Tibial artery (tissue), 4 donors: ENCODE measurements around the gene CISD1.

Source experiments
- DNase-seq, 2 donors: peaks; one replicate each; pipeline ENCODE4 v3.0.0-alpha.2; 2019
- H3K27ac ChIP-seq, 2 donors: fragments of 200-600 bp; sonication (generic) in 1 of 2; 1 replicate in 1 of 2; 2 replicates in 1 of 2; pipeline ENCODE4 v1.5.1; 2018 to 2019; ENCODE audit warnings: mild to moderate bottlenecking in 1 of 2
- H3K27me3 ChIP-seq, 2 donors: fragments of 200-600 bp; sonication (generic) in 1 of 2; one replicate each; pipeline versions ENCODE4 v1.5.1 to v1.6.0; 2016 to 2019
- H3K36me3 ChIP-seq, 3 donors: fragments of 200-600 bp; sonication (generic) in 2 of 3; one replicate each; pipeline ENCODE4 v1.5.1; 2016 to 2019; ENCODE audit warnings: mild to moderate bottlenecking in 2 of 3
- H3K4me1 ChIP-seq, 4 donors: fragments of 200-600 bp; sonication (generic) in 2 of 4; 1 replicate in 3 of 4; 2 replicates in 1 of 4; pipeline ENCODE4 v1.5.1; 2016 to 2019
- H3K4me3 ChIP-seq, 2 donors: fragments of 200-600 bp; sonication (generic) in 1 of 2; 1 replicate in 1 of 2; 2 replicates in 1 of 2; pipeline ENCODE4 v1.5.1; 2018 to 2019; ENCODE audit warnings: mild to moderate bottlenecking in 2 of 2
- H3K9me3 ChIP-seq, 3 donors: fragments of 200-600 bp; sonication (generic) in 1 of 3; one replicate each; pipeline ENCODE4 v1.5.1; 2016 to 2019
- CTCF ChIP-seq, 2 experiments: fragments of 200-600 bp in 1 of 2; fragments of 450-650 bp in 1 of 2; IDR thresholded peaks; one replicate each; pipeline ENCODE4 v1.5.1; 2017 to 2019; ENCODE audit warnings: antibody characterized with exemption in 2 of 2, mild to moderate bottlenecking in 1 of 2, moderate library complexity in 1 of 2
- intact Hi-C: fragments of 100-400 bp; cut with DNase I; formaldehyde crosslinking; loops from one replicate; pipeline ENCODE4 v1.15.0; 2023; ENCODE audit warnings: low total_unique reads

The CISD1 gene

GRCh38 chr10:58264780-58265179 lies 4.2 kb upstream of the CISD1 start:
- H3K4me3 ChIP-seq: no peak overlapping the region
- intact Hi-C loops: no loop called here

GRCh38 chr10:58265249-58265648 lies 3.7 kb upstream of the CISD1 start:
- Histone ChIP-seq H3K27ac (peak overlapping the region; percentile 93 to 98), H3K27me3 (no peaks in the 10 kb centered on the region), H3K4me1 (peaks cover 0 to 24% (median 9%) of the 10 kb centered on the region in 4 donors), H3K9me3 (no peaks in the 10 kb centered on the region), H3K36me3 (no peaks in the 10 kb centered on the region), H3K4me3 (no peak overlapping the region)
- intact Hi-C loops: no loop called here
- DNase-seq: no peak
- no peak for TF ChIP-seq CTCF (IDR thresholded peaks at IDR 0.05)

More at GRCh38 chr10:58264780-58265179, 4.2 kb upstream of the CISD1 start:
- Histone ChIP-seq H3K4me1 (peaks cover 0 to 20% (median 7%) of the 10 kb centered on the region in 4 donors), H3K36me3 (no peaks in the 10 kb centered on the region), H3K27ac (no peak overlapping the region), H3K27me3 (no peaks in the 10 kb centered on the region), H3K9me3 (no peaks in the 10 kb centered on the region)
- no peak for TF ChIP-seq CTCF (IDR thresholded peaks at IDR 0.05)
- DNase-seq: no peak

GRCh38 chr10:58266003-58266825 lies 2.7 kb upstream of the CISD1 start:
- no peak for DNase-seq
- intact Hi-C loops: no loop called here
- H3K9me3 ChIP-seq: no peaks in the 10 kb centered on the region
- TF ChIP-seq CTCF (IDR thresholded peaks at IDR 0.05): no peak
- H3K36me3 ChIP-seq: no peaks in the 10 kb centered on the region
- H3K4me1 ChIP-seq: peaks cover 0 to 29% (median 9%) of the 10 kb centered on the region in 4 donors
- peak overlapping the region; percentile 84 to 86 for H3K4me3 ChIP-seq
- peak overlapping the region; percentile 93 to 98 for H3K27ac ChIP-seq
- H3K27me3 ChIP-seq: no peaks in the 10 kb centered on the region

GRCh38 chr10:58266826-58267712 lies 1.9 kb upstream of the CISD1 start:
- no peaks in the 10 kb centered on the region for H3K27me3 ChIP-seq
- H3K27ac ChIP-seq: peak overlapping the region; percentile 93 to 98
- intact Hi-C loops: no loop called here
- DNase-seq: peak; percentile 79 to 84
- no peaks in the 10 kb centered on the region for H3K9me3 ChIP-seq
- H3K36me3 ChIP-seq: no peaks in the 10 kb centered on the region
- TF ChIP-seq CTCF (IDR thresholded peaks at IDR 0.05): no peak
- H3K4me3 ChIP-seq: peak overlapping the region; percentile 84 to 86
- H3K4me1 ChIP-seq: peaks cover 0 to 29% (median 9%) of the 10 kb centered on the region in 4 donors

- Histone ChIP-seq H3K27me3 (no peaks in the 10 kb centered on the region), H3K4me1 (peaks cover 0 to 29% (median 9%) of the 10 kb centered on the region in 4 donors), H3K27ac (peak within 1 kb of the TSS; percentile 93 to 98), H3K4me3 (peak within 1 kb of the TSS; percentile 84 to 86), H3K9me3 (no peaks in the 10 kb centered on the region), H3K36me3 (no peaks in the 10 kb centered on the region)
- intact Hi-C loops: no loop called here
- DNase-seq: peak; percentile 93 to 97
- peak in 1 of 2 experiments; percentile 8 for TF ChIP-seq CTCF (IDR thresholded peaks at IDR 0.05)
Measured at GRCh38 chr10:58267713-58268453, 1.1 kb upstream of the CISD1 start, which contains the start of gene IPMK. TSS of gene IPMK (minus strand) at chr10:58267894. CDS start at chr10:58267611, 283 bp downstream.
